ENCODE measurements around the gene CFAP251.
"Not testable (repeated sequence)": the region's sequence is repeated elsewhere in the genome, so short reads cannot be mapped to it uniquely, and the experiment has no call there.

The CFAP251 gene

GRCh38 chr12:121905746-121906145 is 12.6 kb upstream of the CFAP251 start:
- no peak for DNase-seq

DNA sequence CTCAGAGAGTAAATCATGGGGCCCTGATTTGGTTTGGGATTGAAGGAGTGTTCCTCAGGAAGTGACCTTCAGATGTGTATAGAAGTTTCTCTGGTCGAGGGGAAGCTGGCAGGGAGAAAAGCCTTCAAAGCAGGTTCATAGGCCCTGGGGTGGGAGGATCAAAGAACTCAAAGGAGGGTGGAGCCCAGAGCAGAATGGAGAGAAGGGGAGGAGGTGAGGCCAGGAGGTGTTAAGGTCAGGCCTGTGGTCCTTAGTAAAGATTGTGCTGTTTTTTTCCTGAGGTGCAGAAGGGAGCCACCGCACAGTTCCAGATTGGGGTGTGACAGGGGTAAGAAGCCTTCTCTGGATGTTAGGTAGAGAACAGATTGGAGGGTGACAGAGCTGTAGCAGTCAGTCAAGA is 9.7 kb upstream of the CFAP251 start:
- DNase-seq: no peak

- no peak for DNase-seq
Measured at GRCh38 chr12:121911824-121912585, 6.4 kb upstream of the CFAP251 start.

DNA sequence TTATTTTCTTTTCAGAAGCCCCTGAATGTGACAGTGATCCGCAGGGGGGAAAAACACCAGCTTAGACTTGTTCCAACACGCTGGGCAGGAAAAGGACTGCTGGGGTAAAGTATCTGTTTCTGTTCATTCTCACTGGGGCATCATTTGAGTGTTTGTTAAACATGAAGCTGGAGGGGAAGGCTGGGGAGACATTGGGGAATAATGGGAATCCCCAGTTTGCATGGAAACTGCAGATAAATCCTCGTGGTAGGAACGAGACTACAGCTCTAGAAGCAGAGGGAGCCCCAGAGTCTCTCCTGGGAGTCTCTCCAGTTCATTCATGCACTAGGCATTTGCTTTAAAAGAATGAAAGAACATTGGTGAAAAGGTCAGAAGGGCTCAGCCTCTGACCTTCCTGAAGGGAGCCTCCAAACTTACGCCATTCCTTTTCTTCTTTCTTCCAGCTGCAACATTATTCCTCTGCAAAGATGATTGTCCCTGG is 2.5 kb upstream of the CFAP251 start:
- DNase-seq: no peak

DNA sequence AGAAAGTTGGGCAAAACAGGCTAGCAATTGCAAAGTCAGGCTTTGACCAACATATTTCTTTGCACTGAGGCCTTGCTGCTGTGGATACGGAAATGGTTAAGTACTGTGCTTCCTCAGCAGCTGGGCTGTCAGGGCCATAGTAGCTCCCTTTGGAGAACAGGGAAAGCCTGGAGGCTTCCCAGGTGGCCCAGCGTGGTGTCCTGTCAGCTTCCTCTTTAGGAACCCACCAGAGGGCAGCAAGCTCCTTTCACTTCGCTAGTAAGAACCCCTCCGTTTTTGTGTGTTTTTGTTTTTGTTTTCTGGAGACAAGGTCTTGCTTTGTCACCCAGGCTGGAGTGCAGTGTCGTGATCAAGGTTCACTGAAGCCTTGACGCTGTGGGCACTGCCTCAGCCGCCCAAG is 1.7 kb upstream of the CFAP251 start:
- no peak for DNase-seq

DNA sequence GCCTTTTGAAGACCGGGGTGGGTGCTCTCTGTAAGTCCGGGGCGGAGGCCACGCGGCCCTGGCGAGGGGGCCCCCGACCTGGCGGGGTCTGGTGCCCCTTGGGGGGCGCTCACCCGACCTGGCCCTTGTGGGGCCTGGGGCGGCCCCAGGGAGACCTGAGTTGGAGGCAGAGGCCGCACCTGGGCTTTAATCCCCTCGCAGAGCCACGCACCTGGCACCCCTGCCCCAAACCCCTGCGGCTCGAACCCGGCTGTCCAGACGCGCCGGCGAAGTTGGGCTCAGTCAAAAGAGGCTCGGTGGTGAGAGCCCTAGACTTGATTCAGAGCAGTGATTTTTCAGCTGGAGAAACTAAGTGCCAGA is 267 bp downstream of the CFAP251 start:
- no peak for DNase-seq

DNA sequence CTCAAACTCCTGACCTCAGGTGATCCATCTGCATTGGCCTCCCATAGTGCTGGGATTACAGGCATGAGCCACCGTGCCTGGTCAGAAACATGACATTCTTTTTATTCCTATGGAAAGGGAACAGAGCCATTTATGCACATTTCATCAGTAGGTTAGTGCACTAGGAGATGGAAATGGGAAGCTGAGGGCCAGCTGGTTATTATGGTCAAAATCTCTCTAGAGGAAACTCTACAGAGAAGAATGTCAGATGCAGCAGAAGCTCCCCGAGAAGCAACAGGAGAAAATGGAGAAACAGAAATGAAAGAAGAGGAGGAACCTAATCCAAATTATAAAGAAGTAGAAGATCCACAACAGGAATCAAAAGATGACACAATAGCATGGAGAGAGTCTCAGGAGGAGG is 2.7 kb downstream of the CFAP251 start:
- DNase-seq: no peak

GRCh38 chr12:121925358-121925695 is 6.9 kb downstream of the CFAP251 start:
- no peak for DNase-seq

- DNase-seq: no peak
Measured at GRCh38 chr12:121926874-121927706, 8.7 kb downstream of the CFAP251 start.

DNA sequence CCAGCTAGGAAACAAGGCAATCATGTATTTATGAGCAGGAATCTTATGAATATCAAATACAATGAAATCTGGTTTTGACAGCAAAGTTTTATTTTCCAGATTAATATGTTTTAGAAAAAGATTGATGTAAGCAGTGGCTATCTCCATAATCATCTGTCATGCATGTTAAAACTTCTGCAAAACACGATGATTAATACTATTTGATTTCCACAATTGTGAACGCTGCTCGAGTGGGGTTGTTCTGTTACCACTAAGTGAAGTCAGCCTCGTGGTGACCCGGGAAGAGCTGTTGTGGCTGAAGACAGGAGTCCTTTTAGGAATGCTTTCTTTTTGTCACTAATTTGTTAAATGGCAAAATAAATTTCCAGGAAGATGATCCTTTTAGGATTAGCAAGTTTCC is 9.4 kb downstream of the CFAP251 start:
- DNase-seq: no peak

GRCh38 chr12:121929545-121929944 is 11.2 kb downstream of the CFAP251 start:
- not testable (repeated sequence) for DNase-seq

- DNase-seq: no peak
Measured at GRCh38 chr12:121930862-121931261, 12.5 kb downstream of the CFAP251 start.

DNA sequence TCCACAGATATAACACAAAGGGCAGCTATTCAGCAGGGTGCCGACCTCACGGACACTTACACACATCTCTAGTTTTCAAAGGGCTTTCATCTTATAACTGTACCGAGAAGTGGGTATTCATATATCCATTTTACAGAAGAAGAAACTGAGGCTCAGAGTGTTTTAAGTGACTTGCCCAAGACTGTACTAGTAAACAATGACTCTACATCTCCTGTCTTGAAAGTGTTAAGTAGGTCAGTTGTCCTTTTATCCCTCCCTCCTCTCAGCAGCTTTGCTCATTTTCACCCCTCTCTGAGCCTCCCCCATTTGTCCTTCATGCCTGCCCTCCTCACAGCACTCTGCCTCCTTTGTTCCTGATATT is 13.8 kb downstream of the CFAP251 start:
- no peak for DNase-seq

GRCh38 chr12:121932914-121933521 is 14.6 kb downstream of the CFAP251 start:
- no peak for DNase-seq

DNA sequence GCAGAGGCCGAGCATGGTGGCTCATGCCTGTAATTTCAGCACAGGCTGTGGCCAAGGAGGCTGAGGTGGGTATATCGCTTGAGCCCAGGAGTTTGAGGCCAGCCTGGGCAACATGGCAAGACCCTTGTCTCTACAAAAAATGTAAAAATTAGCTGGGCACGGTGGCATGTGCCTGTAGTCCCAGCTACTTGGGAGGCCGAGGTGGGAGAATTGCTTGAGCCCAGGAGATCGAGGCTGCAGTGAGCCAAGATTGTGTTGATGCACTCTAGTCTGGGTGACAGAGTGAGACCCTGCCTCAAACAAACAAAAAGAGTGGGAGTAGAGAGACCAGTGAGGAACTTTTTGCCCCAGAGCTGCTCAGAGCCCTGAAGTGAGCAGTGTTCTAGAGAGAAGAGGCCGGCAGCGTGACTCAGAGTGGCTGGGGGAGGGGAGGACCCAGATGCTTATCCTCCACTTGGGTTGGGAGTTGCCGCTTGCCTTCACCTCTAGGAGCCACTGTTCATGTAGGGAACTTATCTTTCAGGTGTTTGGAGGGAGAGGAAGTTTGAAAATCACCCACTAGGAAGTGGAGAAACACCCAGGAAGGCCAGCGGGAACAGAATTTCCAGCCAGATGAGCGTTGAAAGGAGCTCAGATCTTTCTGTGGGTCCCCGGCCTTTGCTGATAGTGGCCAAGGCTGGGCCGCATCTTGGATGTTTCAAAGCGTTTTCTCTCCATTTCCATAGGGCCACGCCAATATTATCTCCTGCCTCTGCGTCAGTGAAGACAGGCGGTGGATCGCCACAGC is 15.3 kb downstream of the CFAP251 start:
- no peak for DNase-seq

DNA sequence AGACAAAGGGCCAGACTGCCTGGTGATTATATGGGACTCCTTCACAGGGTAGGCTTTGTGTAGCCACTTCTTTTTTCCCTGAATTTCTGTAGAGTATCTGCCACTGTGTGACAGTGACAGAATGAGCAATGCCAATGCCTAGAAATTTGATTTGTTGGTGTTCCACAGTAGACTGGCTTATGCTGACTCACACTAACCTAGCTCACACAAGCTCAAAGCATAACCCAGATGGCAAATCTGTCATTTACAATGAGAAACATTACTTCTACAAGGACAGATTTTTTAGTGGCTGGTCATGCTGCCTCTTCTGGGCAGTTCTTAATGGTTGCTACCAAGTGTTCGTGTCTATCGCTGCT is 15.9 kb downstream of the CFAP251 start:
- DNase-seq: no peak

- no peak for DNase-seq
Measured at GRCh38 chr12:121937654-121938053, 19.3 kb downstream of the CFAP251 start.

DNA sequence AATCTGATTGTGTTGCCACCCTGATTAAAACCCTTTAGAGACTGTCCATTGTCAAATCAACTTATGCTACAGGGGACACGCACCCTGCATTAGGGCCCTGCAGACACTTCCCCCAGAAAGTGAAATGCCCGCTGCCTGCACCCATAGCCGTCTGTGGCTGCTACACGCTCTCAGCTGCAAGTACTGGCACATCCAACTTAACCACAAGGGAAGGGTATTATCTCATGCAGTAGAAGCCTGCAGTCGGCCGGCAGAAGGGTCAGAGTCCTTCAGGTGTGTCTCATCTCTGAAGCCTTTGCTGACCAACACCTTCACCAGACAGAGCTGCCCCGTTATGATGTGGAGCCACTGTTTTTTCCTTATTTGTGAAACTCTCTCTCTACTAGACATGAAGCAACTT is 20.8 kb downstream of the CFAP251 start:
- no peak for DNase-seq

- no peak for DNase-seq
Measured at GRCh38 chr12:121939992-121940766, 21.8 kb downstream of the CFAP251 start.

- DNase-seq: no peak
Measured at GRCh38 chr12:121942145-121942718, 23.8 kb downstream of the CFAP251 start.

GRCh38 chr12:121943926-121944325 is 25.5 kb downstream of the CFAP251 start:
- no peak for DNase-seq

Measured in CD4-positive, alpha-beta T cell treated with Interleukin-17A for 4 hours (primary cell).